HepG2 (cell line): ENCODE measurements around the gene ZNF20. TPM values are rescaled to one million over a fixed set of nuclear protein-coding genes. Genes with fewer than 3 reads are reported as not detected.

Experiments used
- ATF3 ChIP-seq: sonication (generic); formaldehyde crosslinking; IDR thresholded peaks from 2 replicates; pipeline ENCODE4 v1.4.0; 2020; ENCODE audit warnings: missing genetic modification reagents
- EHMT2 ChIP-seq: fragments of 200-600 bp; sonication (generic); IDR thresholded peaks from 2 replicates; pipeline ENCODE4 v1.7.0; 2017; ENCODE audit warnings: antibody characterized with exemption, low read depth, low read length, borderline replicate concordance
- EP300 ChIP-seq, 3 experiments: sonication (generic) in 1 of 3; formaldehyde crosslinking in 1 of 3; IDR thresholded peaks; 2 replicates each; pipeline versions ENCODE4 v1.5.1 to v1.6.1; 2011 to 2020; ENCODE audit warnings: low read depth in 2 of 3, low read length in 2 of 3, borderline replicate concordance in 1 of 3, improper control_type of control experiment in 1 of 3, mild to moderate bottlenecking in 1 of 3, missing genetic modification reagents in 1 of 3, moderate library complexity in 1 of 3
- ETV6 ChIP-seq: sonication (generic); formaldehyde crosslinking; conservative IDR thresholded peaks from 2 replicates; pipeline ENCODE4 v1.4.0; 2020; ENCODE audit warnings: missing genetic modification reagents
- FOXA1 ChIP-seq, 2 experiments: fragments of 450-650 bp in 1 of 2; sonication (generic) in 1 of 2; formaldehyde crosslinking in 1 of 2; IDR thresholded peaks; 2 replicates each; pipeline versions ENCODE4 v1.4.0 to v1.6.1; 2016 to 2020; ENCODE audit warnings: missing genetic modification reagents in 1 of 2
- GZF1 ChIP-seq: sonication (generic); formaldehyde crosslinking; IDR thresholded peaks from 2 replicates; pipeline ENCODE4 v1.5.1; 2020; ENCODE audit warnings: mild to moderate bottlenecking, missing genetic modification reagents
- JDP2 ChIP-seq: sonication (generic); formaldehyde crosslinking; IDR thresholded peaks from 2 replicates; pipeline ENCODE4 v1.8.1; 2022; ENCODE audit warnings: missing genetic modification reagents, borderline replicate concordance
- KDM5B ChIP-seq: sonication (generic); formaldehyde crosslinking; IDR thresholded peaks from 2 replicates; pipeline ENCODE4 v1.4.0; 2020; ENCODE audit warnings: missing genetic modification reagents, mild to moderate bottlenecking, borderline replicate concordance
- MBNL3 ChIP-seq: fragments of 250-450 bp; sonication (Bioruptor Pico); conservative IDR thresholded peaks from 2 replicates; pipeline ENCODE4 v1.8.0; 2022; ENCODE audit warnings: mild to moderate bottlenecking, inconsistent platforms
- NR2F6 ChIP-seq, 2 experiments: IDR thresholded peaks; 2 replicates each; pipeline ENCODE4 v1.6.1; 2016; ENCODE audit warnings: antibody characterized with exemption in 1 of 2, mild to moderate bottlenecking in 1 of 2
- PAX8 ChIP-seq: sonication (generic); formaldehyde crosslinking; IDR thresholded peaks from 2 replicates; pipeline ENCODE4 v1.8.0; 2022; ENCODE audit warnings: mild to moderate bottlenecking, missing genetic modification reagents, borderline replicate concordance
- PHF8 ChIP-seq: sonication (generic); formaldehyde crosslinking; IDR thresholded peaks from 2 replicates; pipeline ENCODE4 v1.5.0; 2020; ENCODE audit warnings: missing genetic modification reagents
- PLRG1 ChIP-seq: fragments of 450-650 bp; conservative IDR thresholded peaks from 2 replicates; pipeline ENCODE4 v1.6.1; 2016
- RFX3 ChIP-seq: IDR thresholded peaks from 2 replicates; pipeline ENCODE4 v1.6.1; 2016; ENCODE audit warnings: missing biosample characterization, missing genetic modification reagents
- RXRA ChIP-seq: sonication (generic); formaldehyde crosslinking; IDR thresholded peaks from 2 replicates; pipeline ENCODE4 v1.5.1; 2020; ENCODE audit warnings: missing genetic modification reagents
- SALL1 ChIP-seq: sonication (generic); formaldehyde crosslinking; IDR thresholded peaks from 2 replicates; pipeline ENCODE4 v1.8.0; 2022; ENCODE audit warnings: mild to moderate bottlenecking, missing genetic modification reagents
- ZBTB2 ChIP-seq: sonication (generic); formaldehyde crosslinking; IDR thresholded peaks from 2 replicates; pipeline ENCODE4 v1.8.0; 2022; ENCODE audit warnings: low read depth, missing genetic modification reagents
- ZKSCAN8 ChIP-seq: IDR thresholded peaks from 2 replicates; pipeline ENCODE4 v1.6.1; 2016; ENCODE audit warnings: borderline replicate concordance, missing genetic modification reagents, missing compliant biosample characterization
- ZNF121 ChIP-seq: sonication (generic); formaldehyde crosslinking; IDR thresholded peaks from 2 replicates; pipeline ENCODE4 v1.5.0; 2020; ENCODE audit warnings: mild to moderate bottlenecking, missing genetic modification reagents
- ZNF350 ChIP-seq: sonication (generic); formaldehyde crosslinking; IDR thresholded peaks from 2 replicates; pipeline ENCODE4 v1.4.0; 2020; ENCODE audit warnings: mild to moderate bottlenecking, low read depth, missing genetic modification reagents, borderline replicate concordance
- ZNF501 ChIP-seq: sonication (generic); formaldehyde crosslinking; IDR thresholded peaks from 2 replicates; pipeline ENCODE4 v1.5.1; 2020; ENCODE audit warnings: mild to moderate bottlenecking, moderate library complexity, missing genetic modification reagents
- ZNF609 ChIP-seq: sonication (generic); formaldehyde crosslinking; IDR thresholded peaks from 2 replicates; pipeline ENCODE4 v1.4.0; 2020; ENCODE audit warnings: mild to moderate bottlenecking, missing genetic modification reagents, borderline replicate concordance
- ZNF782 ChIP-seq: sonication (generic); formaldehyde crosslinking; IDR thresholded peaks from 2 replicates; pipeline ENCODE4 v1.4.0; 2020; ENCODE audit warnings: missing genetic modification reagents, mild to moderate bottlenecking, borderline replicate concordance
- polyA plus RNA-seq, 8 experiments: library from polyadenylated mRNA; depleted of rRNA in 3 of 8; stranded (reverse) in 7 of 8; unstranded in 1 of 8; fragments of >200 nt; fragmentation: Illumina TruSeq in 4 of 8; extraction: Trizol in 4 of 8; gene quantifications; 2 replicates each; pipeline versions ENCODE4 v1.2.1 to v1.2.3, GENCODE V29; 2011 to 2016; ENCODE audit warnings: low read depth in 4 of 8, missing spikeins in 1 of 8, mixed read lengths in 1 of 8; ENCODE audit not compliant: insufficient read depth in 1 of 8
- total RNA-seq, 5 experiments: library from RNA; depleted of rRNA; stranded (reverse); fragments of >200 nt; fragmentation: Illumina TruSeq; extraction: Trizol; gene quantifications; 2 replicates each; pipeline ENCODE4 v1.2.3, GENCODE V29; 2016; ENCODE audit warnings: low read depth in 1 of 5

Gene ZNF20
- total and polyA plus RNA-seq, 2 of the 13 experiments (the other 11 are each of a cell fraction or from before 2014, with no cell fraction given) = 1.6 to 8.0 TPM

GRCh38 chr19:12156223-12157058 lies 16.3 kb upstream of the ZNF20 start, which contains the start of gene ZNF625 (continued):
- TF ChIP-seq ZNF121 (peak; percentile 70; the same call in 1 of the 2 replicates), SALL1 (CRISPR knock-in tag) (peak; percentile 63), EHMT2 (no peak), ATF3 (no peak), GZF1 (CRISPR knock-in tag) (0 out of 2 replicates have a peak, but pooled peaks have one; percentile 28), EP300 (IDR thresholded peaks at IDR 0.05; ENCODE audit: low read depth in 2 of 2, low read length in 2 of 2) (no peak), EP300 (CRISPR knock-in tag; IDR thresholded peaks at IDR 0.05; ENCODE audit: borderline replicate concordance) (no peak), NR2F6 (IDR thresholded peaks at IDR 0.05) (peak; percentile 22; the same call in 1 of the 2 replicates), NR2F6 (CRISPR knock-in tag; IDR thresholded peaks at IDR 0.05) (no peak), ZNF782 (CRISPR knock-in tag) (0 out of 2 replicates have a peak, but pooled peaks have one; percentile 63), ZKSCAN8 (CRISPR knock-in tag) (no peak), JDP2 (CRISPR knock-in tag) (no peak), ZNF350 (CRISPR knock-in tag) (peak; percentile 83), PLRG1 (no peak), ZNF501 (CRISPR knock-in tag) (peak; percentile 77), FOXA1 (IDR thresholded peaks at IDR 0.05) (no peak), FOXA1 (CRISPR knock-in tag; IDR thresholded peaks at IDR 0.05) (peak; percentile 36; the same call in 1 of the 2 replicates), ZBTB2 (CRISPR knock-in tag) (no peak), ZNF609 (CRISPR knock-in tag) (no peak; the same call in 1 of the 2 replicates), MBNL3 (no peak), RXRA (CRISPR knock-in tag) (no peak), RFX3 (CRISPR knock-in tag) (no peak), KDM5B (CRISPR knock-in tag) (peak; percentile 65; the same call in 1 of the 2 replicates), PAX8 (CRISPR knock-in tag) (0 out of 2 replicates have a peak, but pooled peaks have one; percentile 64), PHF8 (peak; percentile 91), ETV6 (CRISPR knock-in tag) (no peak)
